ENCODE data around the gene ZNF585A.
"Not testable (repeated sequence)": the region's sequence is repeated elsewhere in the genome, so short reads cannot be mapped to it uniquely, and the experiment has no call there.

The ZNF585A gene

GRCh38 chr19:37217480-37217774, 44.9 kb upstream of the ZNF585A start:
- peaks cover 3% of the 10 kb centered on the region for H3K27me3 Mint-ChIP-seq (ENCODE audit: low read depth, poor library complexity)
- peak overlapping the region; percentile 96 for H3K4me3 Mint-ChIP-seq
- no peak for TF ChIP-seq CTCF (IDR thresholded peaks at IDR 0.05)
- peaks cover 26% of the 10 kb centered on the region for H3K4me1 Mint-ChIP-seq
- DNase-seq, result no peak
- H3K9me3 Mint-ChIP-seq, result peaks cover 75% of the 10 kb centered on the region
- peaks cover 59% of the 10 kb centered on the region for H3K36me3 Mint-ChIP-seq (ENCODE audit: low read depth)
- H3K27ac Mint-ChIP-seq, result peak overlapping the region; percentile 96

- no peak for TF ChIP-seq CTCF (IDR thresholded peaks at IDR 0.05)
- Mint-ChIP-seq H3K9me3 (peaks cover 64% of the 10 kb centered on the region), H3K27me3 (ENCODE audit: low read depth, poor library complexity) (no peaks in the 10 kb centered on the region), H3K4me1 (no peaks in the 10 kb centered on the region), H3K4me3 (no peak overlapping the region), H3K36me3 (ENCODE audit: low read depth) (peaks cover 96% of the 10 kb centered on the region), H3K27ac (no peak overlapping the region)
- DNase-seq, result no peak
These were observed 25.3 kb upstream of the ZNF585A start for GRCh38 chr19:37197768-37198167.

- DNase-seq; H3K27ac Mint-ChIP-seq; H3K4me1 Mint-ChIP-seq; H3K27me3 Mint-ChIP-seq (ENCODE audit: low read depth, poor library complexity); H3K4me3 Mint-ChIP-seq: not testable (repeated sequence)
- peaks cover 68% of the 10 kb centered on the region for H3K9me3 Mint-ChIP-seq
- peaks cover 94% of the 10 kb centered on the region for H3K36me3 Mint-ChIP-seq (ENCODE audit: low read depth)
These were observed 24.6 kb upstream of the ZNF585A start for GRCh38 chr19:37197115-37197514.

- Mint-ChIP-seq H3K9me3 (peaks cover 85% of the 10 kb centered on the region), H3K36me3 (ENCODE audit: low read depth) (peaks cover 94% of the 10 kb centered on the region)
- H3K4me3 Mint-ChIP-seq; H3K4me1 Mint-ChIP-seq; H3K27ac Mint-ChIP-seq; DNase-seq; H3K27me3 Mint-ChIP-seq (ENCODE audit: low read depth, poor library complexity): not testable (repeated sequence)
These were observed 22.8 kb upstream of the ZNF585A start for GRCh38 chr19:37195248-37195647.

GRCh38 chr19:37186071-37186470, 13.6 kb upstream of the ZNF585A start:
- not testable (repeated sequence) for H3K27me3 Mint-ChIP-seq (ENCODE audit: low read depth, poor library complexity); H3K4me3 Mint-ChIP-seq; H3K4me1 Mint-ChIP-seq; H3K27ac Mint-ChIP-seq; DNase-seq
- H3K9me3 Mint-ChIP-seq, result peaks cover 93% of the 10 kb centered on the region
- peaks cover 97% of the 10 kb centered on the region for H3K36me3 Mint-ChIP-seq (ENCODE audit: low read depth)

GRCh38 chr19:37165635-37166034, 6.9 kb downstream of the ZNF585A start:
- H3K4me1 Mint-ChIP-seq, result no peaks in the 10 kb centered on the region
- H3K4me3 Mint-ChIP-seq, result no peak overlapping the region
- no peak for TF ChIP-seq CTCF (IDR thresholded peaks at IDR 0.05)
- DNase-seq, result no peak
- H3K9me3 Mint-ChIP-seq, result peaks cover 98% of the 10 kb centered on the region
- peaks cover 5% of the 10 kb centered on the region for H3K27me3 Mint-ChIP-seq (ENCODE audit: low read depth, poor library complexity)
- H3K36me3 Mint-ChIP-seq (ENCODE audit: low read depth), result peaks cover 100% of the 10 kb centered on the region
- no peak overlapping the region for H3K27ac Mint-ChIP-seq

GRCh38 chr19:37160153-37160552, 12.3 kb downstream of the ZNF585A start:
- H3K36me3 Mint-ChIP-seq (ENCODE audit: low read depth), result peaks cover 100% of the 10 kb centered on the region
- no peak overlapping the region for H3K27ac Mint-ChIP-seq
- H3K4me1 Mint-ChIP-seq, result no peaks in the 10 kb centered on the region
- H3K4me3 Mint-ChIP-seq, result no peak overlapping the region
- H3K9me3 Mint-ChIP-seq, result peaks cover 100% of the 10 kb centered on the region
- no peak for DNase-seq
- peaks cover 9% of the 10 kb centered on the region for H3K27me3 Mint-ChIP-seq (ENCODE audit: low read depth, poor library complexity)
- no peak for TF ChIP-seq CTCF (IDR thresholded peaks at IDR 0.05)

GRCh38 chr19:37148214-37148613, 24.3 kb downstream of the ZNF585A start:
- no peak overlapping the region for H3K27ac Mint-ChIP-seq
- H3K4me1 Mint-ChIP-seq, result no peaks in the 10 kb centered on the region
- peaks cover 2% of the 10 kb centered on the region for H3K27me3 Mint-ChIP-seq (ENCODE audit: low read depth, poor library complexity)
- H3K4me3 Mint-ChIP-seq, result no peak overlapping the region
- DNase-seq, result no peak
- H3K9me3 Mint-ChIP-seq, result peaks cover 94% of the 10 kb centered on the region
- TF ChIP-seq CTCF (IDR thresholded peaks at IDR 0.05), result no peak
- peaks cover 75% of the 10 kb centered on the region for H3K36me3 Mint-ChIP-seq (ENCODE audit: low read depth)

Measured in nephron progenitor cell (in vitro differentiated cells).